Nephron progenitor cell (in vitro differentiated cells): ENCODE data around the gene SMAD3.

Experiments
- DNase-seq: peaks from one replicate; pipeline ENCODE4 v3.0.0; 2021
- H3K27ac Mint-ChIP-seq: 2 replicates; pipeline ENCODE4 v1.8.0; 2021; ENCODE audit warnings: mild to moderate bottlenecking, moderate library complexity, mixed read lengths
- H3K27me3 Mint-ChIP-seq: 2 replicates; pipeline ENCODE4 v1.8.0; 2021; ENCODE audit warnings: mild to moderate bottlenecking, low read depth, mixed read lengths; ENCODE audit not compliant: poor library complexity
- H3K36me3 Mint-ChIP-seq: 2 replicates; pipeline ENCODE4 v1.8.0; 2021; ENCODE audit warnings: low read depth, mixed read lengths
- H3K4me1 Mint-ChIP-seq: 2 replicates; pipeline ENCODE4 v1.8.0; 2021; ENCODE audit warnings: mixed read lengths
- H3K4me3 Mint-ChIP-seq: 2 replicates; pipeline ENCODE4 v1.8.0; 2021; ENCODE audit warnings: mild to moderate bottlenecking, moderate library complexity, mixed read lengths
- H3K9me3 Mint-ChIP-seq: 2 replicates; pipeline ENCODE4 v1.8.0; 2021; ENCODE audit warnings: mild to moderate bottlenecking, moderate library complexity, mixed read lengths
- CTCF ChIP-seq: fragments of 200-600 bp; sonication (generic); IDR thresholded peaks from 2 replicates; pipeline ENCODE4 v1.5.0; 2021; ENCODE audit warnings: antibody characterized with exemption

The SMAD3 gene

GRCh38 chr15:67091071-67091979 lies 25.9 kb downstream of the SMAD3 start:
- Mint-ChIP-seq H3K27ac (peak overlapping the region; percentile 79), H3K4me1 (peaks cover 74% of the 10 kb centered on the region), H3K36me3 (peaks cover 20% of the 10 kb centered on the region), H3K9me3 (no peaks in the 10 kb centered on the region), H3K4me3 (peak overlapping the region; percentile 48), H3K27me3 (peaks cover 13% of the 10 kb centered on the region)
- TF ChIP-seq CTCF, result no peak
- no peak for DNase-seq

- H3K4me1 Mint-ChIP-seq, result peaks cover 72% of the 10 kb centered on the region
- H3K36me3 Mint-ChIP-seq, result peaks cover 20% of the 10 kb centered on the region
- DNase-seq, result no peak
- no peaks in the 10 kb centered on the region for H3K9me3 Mint-ChIP-seq
- H3K27ac Mint-ChIP-seq, result no peak overlapping the region
- no peak for TF ChIP-seq CTCF
- H3K4me3 Mint-ChIP-seq, result no peak overlapping the region
- H3K27me3 Mint-ChIP-seq, result peaks cover 13% of the 10 kb centered on the region
Measured at GRCh38 chr15:67091980-67092677, 26.7 kb downstream of the SMAD3 start.

GRCh38 chr15:67092752-67093503 lies 27.5 kb downstream of the SMAD3 start:
- Mint-ChIP-seq H3K4me3 (no peak overlapping the region), H3K36me3 (peaks cover 26% of the 10 kb centered on the region), H3K27ac (peak overlapping the region; percentile 52), H3K27me3 (peaks cover 13% of the 10 kb centered on the region), H3K4me1 (peaks cover 72% of the 10 kb centered on the region), H3K9me3 (no peaks in the 10 kb centered on the region)
- no peak for TF ChIP-seq CTCF
- no peak for DNase-seq

- Mint-ChIP-seq H3K9me3 (no peaks in the 10 kb centered on the region), H3K4me1 (peaks cover 72% of the 10 kb centered on the region), H3K36me3 (peaks cover 26% of the 10 kb centered on the region), H3K4me3 (no peak overlapping the region), H3K27ac (peak overlapping the region; percentile 52), H3K27me3 (peaks cover 11% of the 10 kb centered on the region)
- no peak for TF ChIP-seq CTCF
- no peak for DNase-seq
Measured at GRCh38 chr15:67093504-67093862, 28.1 kb downstream of the SMAD3 start.

GRCh38 chr15:67094001-67094826 lies 28.8 kb downstream of the SMAD3 start:
- no peak for TF ChIP-seq CTCF
- no peak for DNase-seq
- H3K27me3 Mint-ChIP-seq, result peaks cover 11% of the 10 kb centered on the region
- H3K36me3 Mint-ChIP-seq, result peaks cover 26% of the 10 kb centered on the region
- no peak overlapping the region for H3K27ac Mint-ChIP-seq
- H3K9me3 Mint-ChIP-seq, result no peaks in the 10 kb centered on the region
- no peak overlapping the region for H3K4me3 Mint-ChIP-seq
- peaks cover 75% of the 10 kb centered on the region for H3K4me1 Mint-ChIP-seq
